Measurements from ENCODE around the gene RAB4B. TPM values are rescaled to one million over a fixed set of nuclear protein-coding genes. Genes with fewer than 3 reads are reported as not detected.

The RAB4B gene
- polyA plus RNA-seq, 6 donors from 2014 or later: 111 to 167 (median 145) TPM

Other genes starting within 250 kb of the RAB4B start
- 100 to 1,000 TPM; 125 to 196 (median 152) TPM for gene SHKBP1, start 201.4 kb upstream of the RAB4B start, polyA plus RNA-seq (ENCODE audit: low read depth in 6 of 6)
- 10 to 100 TPM in 5 of 6 donors, 1 to 10 TPM in 1; 9.6 to 18.1 (median 14.5) TPM for gene LTBP4, start 176.9 kb upstream of the RAB4B start, polyA plus RNA-seq (ENCODE audit: low read depth in 6 of 6)
- 1 to 10 TPM in 3 of 6 donors, under 1 TPM in 2, not detected in 1; 0.27 to 2.6 (median 1.5) TPM for gene NUMBL, start 87.6 kb upstream of the RAB4B start, polyA plus RNA-seq (ENCODE audit: low read depth in 6 of 6)
- gene COQ8B, start 61.4 kb upstream of the RAB4B start, polyA plus RNA-seq (ENCODE audit: low read depth in 6 of 6): 10 to 100 TPM; 13.8 to 26.5 (median 22.2) TPM
- gene ITPKC, start 61.1 kb upstream of the RAB4B start, polyA plus RNA-seq (ENCODE audit: low read depth in 6 of 6): 10 to 100 TPM in 1 of 6 donors, 1 to 10 TPM in 4, not detected in 1; 4.5 to 13.6 (median 6.0) TPM
- 1 to 10 TPM; 1.9 to 5.6 (median 4.7) TPM for gene ACTMAP, start 27.8 kb upstream of the RAB4B start, polyA plus RNA-seq (ENCODE audit: low read depth in 6 of 6)
- 10 to 100 TPM; 48.3 to 88.8 (median 59.8) TPM for gene SNRPA, start 27.0 kb upstream of the RAB4B start, polyA plus RNA-seq (ENCODE audit: low read depth in 6 of 6)
- gene MIA, start 2.7 kb upstream of the RAB4B start, polyA plus RNA-seq (ENCODE audit: low read depth in 6 of 6): not detected
- gene EGLN2, start 20.9 kb downstream of the RAB4B start, polyA plus RNA-seq (ENCODE audit: low read depth in 6 of 6): 100 to 1,000 TPM in 4 of 6 donors, 10 to 100 TPM in 2; 66.8 to 184 (median 124) TPM
- gene CYP2A6, start 72.2 kb downstream of the RAB4B start, polyA plus RNA-seq (ENCODE audit: low read depth in 6 of 6): not detected
- not detected for gene CYP2A7, start 104.0 kb downstream of the RAB4B start, polyA plus RNA-seq (ENCODE audit: low read depth in 6 of 6)
- not detected for gene CYP2B6, start 213.0 kb downstream of the RAB4B start, polyA plus RNA-seq (ENCODE audit: low read depth in 6 of 6)